NCI-H1417 (cell line): ENCODE data around the gene TLR1.
"Not testable (repeated sequence)": the region's sequence is repeated elsewhere in the genome, so short reads cannot be mapped to it uniquely, and the experiment has no call there.

Experiments
- DNase-seq, 3 experiments: peaks; one replicate each; lab custom pipeline; 2025; lab: John Stamatoyannopoulos, UW

Gene TLR1

DNA sequence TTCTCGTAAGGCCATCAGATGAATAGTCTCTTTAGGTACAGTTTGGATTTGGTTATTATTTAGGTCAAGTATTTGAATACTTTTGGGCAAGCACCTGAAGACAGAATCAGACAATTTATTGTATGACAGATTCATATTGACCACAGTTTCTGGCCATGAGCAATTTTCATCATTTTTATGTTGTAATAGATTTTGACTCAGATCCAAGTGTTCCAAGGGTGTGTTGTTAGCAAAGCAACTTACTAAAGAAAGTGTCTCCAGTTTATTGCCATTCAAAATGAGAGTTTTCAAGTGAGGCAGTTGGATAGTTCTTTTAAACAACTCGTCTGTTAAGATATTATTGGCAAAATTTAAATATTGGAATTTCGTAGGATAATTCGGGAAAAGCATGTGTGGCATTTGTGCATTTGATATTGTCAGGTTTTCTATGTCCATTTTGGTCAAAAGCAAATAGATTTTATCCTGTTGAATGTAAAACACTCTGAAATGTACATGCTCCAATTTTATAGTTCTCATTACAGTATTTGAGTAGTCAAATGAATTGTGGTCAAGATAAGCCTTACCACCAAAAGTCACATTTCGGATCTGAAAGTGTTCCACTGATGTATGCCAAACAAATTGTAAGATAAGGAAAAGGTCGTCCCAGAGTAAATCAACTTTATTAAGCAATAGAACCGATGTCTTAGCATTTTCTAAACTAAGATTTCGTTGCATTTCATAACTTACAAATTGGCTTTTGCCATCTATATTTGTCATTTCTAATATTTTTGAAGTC lies 30.2 kb downstream of the TLR1 start:
- DNase-seq: no peak

DNA sequence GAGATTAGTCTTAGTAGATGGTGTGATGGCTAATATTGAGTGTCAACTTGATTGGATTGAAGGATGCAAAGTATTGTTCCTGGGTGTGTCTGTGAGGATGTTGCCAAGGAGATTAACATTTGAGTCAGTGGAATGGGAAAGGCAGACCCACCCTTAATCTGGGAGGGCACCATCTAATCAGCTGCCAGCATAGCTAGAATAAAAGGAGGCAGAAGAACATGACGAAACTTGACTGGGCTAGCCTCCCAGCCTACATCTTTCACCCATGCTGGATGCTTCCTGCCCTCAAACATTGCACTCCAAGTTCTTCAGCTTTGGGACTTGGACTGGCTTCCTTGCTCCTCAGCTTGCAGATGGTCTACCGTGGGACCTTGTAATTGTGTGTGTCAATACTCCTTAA lies 34.3 kb downstream of the TLR1 start:
- DNase-seq: not testable (repeated sequence)

DNA sequence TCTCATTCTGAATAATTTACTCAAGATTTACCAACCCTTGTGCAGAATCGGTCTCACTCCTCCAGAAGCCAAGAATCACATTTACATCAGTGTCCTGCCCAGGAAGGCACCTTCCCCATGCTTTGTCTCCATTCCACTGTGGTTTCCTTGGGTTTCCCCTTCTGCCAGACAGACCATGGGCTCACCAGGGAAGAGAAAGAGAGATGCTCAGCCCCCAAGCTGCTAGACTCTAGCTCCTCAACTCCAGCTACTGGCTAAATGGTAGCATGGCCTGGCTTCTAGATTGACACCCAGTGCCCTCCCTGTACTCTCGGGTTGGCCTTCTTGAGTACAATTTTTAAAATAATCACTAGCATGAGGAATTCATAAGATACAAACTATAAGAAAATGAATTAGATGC lies 34.7 kb downstream of the TLR1 start:
- DNase-seq: no peak

DNA sequence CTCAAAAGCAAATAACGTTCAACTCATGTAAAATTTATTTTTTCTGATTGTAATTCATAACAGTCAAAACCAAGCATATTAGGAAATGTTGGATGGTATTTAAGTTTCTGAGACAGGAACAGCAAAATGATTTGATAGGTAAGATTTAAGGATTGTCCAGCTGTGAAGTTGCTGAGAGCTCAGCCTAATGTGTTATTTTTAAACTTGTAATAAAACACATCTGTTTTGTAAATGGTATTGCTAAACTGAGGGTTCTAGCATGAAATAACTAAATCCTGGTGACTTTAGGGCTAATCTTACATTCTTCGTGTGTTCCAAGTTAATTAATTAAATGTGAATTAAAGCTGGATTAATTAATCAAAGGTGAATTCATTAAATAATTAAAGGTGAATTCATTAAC lies 35.1 kb downstream of the TLR1 start:
- DNase-seq: no peak

DNA sequence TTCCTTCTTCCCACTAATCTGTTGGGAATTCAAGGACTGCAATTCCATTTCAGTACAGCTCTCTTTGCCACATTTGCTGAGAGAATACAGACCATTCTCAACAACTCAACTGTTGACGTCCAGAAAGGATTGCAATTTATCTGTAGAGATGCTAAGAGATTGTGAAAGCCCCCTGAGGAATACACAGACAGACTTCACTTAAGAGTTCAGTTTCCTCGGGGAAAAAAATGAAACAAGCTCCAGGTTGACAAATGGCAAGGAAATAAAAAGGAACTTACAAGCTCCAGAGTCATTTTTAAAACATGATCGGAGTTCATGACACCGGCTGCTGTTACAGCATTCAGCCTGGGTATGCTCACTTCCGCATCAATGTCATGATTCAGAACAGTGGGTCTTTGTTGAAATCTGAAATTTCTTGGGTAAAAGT lies 35.6 kb downstream of the TLR1 start:
- DNase-seq: no peak

DNA sequence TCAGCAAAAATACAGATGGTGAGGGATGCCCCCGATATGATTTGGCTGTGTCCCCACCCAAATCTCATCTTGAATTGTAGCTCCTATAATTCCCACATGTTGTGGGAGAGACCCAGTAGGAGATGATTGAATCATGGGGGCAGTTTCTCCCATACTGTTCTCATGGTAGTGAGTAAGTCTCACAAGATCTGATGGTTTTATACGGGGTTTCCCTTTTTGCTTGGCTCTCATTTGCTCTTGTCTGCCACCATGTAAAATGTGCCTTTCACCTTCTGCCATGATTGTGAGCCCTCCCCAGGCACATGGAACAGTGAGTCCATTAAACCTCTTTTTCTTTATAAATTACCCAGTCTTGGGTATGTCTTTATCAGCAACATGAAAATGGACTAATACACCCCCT lies 37.7 kb downstream of the TLR1 start:
- DNase-seq: not testable (repeated sequence)

DNA sequence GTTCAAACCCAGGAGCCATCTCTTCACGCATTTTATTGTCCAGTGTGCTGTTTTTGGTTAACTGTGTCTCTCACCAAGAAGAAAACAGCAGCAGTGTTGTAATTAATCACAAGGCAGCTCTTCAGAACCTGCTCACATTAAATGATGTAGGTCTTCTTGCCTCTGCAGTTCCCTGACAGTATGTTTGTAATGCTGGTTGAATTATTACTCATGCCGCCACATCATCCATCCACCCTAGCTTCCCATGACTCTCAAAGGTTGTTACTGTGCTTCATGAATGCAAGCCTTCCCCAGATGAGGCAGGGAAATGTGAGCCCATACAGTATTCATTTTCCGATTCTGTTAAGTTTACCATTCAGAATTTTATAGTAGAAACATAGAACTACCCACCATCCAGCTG lies 39.2 kb downstream of the TLR1 start:
- no peak for DNase-seq

DNA sequence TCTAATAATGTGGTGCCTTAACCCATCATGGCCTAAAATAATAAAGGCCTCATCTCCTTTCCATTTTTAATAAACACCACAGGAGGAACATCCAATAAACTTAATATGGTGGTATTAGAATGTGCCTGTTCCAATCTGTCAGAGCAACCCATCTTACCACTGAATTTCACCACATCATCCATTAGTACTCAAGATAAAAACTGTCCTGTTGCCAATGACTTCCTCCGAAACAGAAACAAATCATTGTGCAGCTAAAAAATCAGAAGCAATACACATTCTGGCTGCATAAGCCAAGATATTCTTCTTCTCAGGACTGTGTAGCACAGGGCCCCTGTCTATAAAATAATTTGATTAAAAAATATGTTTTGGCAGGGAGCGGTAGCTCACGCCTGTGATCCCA lies 40.3 kb downstream of the TLR1 start:
- no peak for DNase-seq

DNA sequence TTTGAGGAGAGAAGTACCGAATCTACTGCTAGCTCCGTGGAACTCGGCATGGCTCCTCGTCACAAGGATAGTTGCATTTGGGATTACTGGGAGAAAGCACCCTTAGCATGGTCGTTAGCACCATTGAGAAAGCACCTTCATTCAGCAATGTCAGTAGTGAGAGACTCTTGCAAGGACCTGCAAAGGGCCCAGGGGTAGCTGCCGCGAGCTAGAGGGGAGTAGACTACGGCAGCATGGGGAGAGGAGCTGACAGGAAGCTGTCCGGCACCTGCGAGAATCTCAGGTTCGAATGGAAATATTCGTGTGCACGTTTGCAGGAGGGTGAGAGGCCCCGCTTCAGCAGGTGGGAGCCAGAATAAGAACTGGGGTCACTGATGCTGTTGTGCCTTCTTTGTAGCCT lies 42.0 kb downstream of the TLR1 start:
- DNase-seq: no peak

DNA sequence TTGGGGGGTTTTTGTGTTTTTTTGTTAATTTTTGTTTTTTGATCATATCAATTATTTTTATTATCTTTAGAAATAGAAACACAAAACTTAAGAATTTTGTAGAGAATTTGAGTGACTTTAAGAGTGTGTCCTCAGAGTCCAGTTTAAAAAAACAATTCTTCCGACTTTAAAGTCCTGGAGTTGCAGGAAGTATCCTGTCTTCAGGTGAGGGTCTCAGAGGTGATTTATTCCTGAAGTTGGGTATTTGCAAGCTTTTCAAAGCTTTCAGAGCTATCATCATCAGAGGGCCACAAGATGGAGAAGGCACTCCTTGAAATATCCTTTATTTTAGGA lies 44.8 kb downstream of the TLR1 start:
- DNase-seq: no peak

DNA sequence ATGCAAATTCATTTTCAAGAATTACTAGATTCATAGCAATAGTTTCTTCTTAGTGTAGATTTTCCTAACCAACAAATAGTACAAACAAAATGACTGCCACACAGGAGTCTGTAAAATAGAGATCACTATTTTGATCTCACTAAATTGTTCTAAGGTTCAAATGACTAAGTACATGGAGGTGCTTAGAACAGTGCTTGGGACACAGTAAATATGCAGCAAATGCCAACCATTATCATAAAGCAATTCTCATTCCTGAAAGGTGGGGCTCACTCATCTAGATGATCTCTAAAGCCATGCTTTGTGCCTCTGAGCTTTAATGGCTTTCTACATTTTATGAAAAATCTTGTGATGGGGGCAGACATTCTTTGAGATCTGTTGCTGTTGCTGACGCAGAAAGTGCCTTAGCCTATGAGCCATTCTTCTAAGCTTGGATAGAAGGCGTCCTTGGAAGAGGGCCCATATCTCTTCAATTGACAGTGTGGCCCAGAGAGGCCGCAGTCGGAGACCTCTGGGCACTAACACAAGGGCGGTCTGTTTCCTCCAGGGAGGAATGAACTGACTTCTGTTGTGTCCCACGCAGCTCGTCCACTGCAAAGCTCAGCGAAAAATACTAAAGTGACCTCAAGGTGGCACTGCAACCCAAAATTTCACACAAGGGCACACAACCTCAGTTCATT lies 45.3 kb downstream of the TLR1 start:
- DNase-seq: peak; percentile 16 to 68 (median 52)

DNA sequence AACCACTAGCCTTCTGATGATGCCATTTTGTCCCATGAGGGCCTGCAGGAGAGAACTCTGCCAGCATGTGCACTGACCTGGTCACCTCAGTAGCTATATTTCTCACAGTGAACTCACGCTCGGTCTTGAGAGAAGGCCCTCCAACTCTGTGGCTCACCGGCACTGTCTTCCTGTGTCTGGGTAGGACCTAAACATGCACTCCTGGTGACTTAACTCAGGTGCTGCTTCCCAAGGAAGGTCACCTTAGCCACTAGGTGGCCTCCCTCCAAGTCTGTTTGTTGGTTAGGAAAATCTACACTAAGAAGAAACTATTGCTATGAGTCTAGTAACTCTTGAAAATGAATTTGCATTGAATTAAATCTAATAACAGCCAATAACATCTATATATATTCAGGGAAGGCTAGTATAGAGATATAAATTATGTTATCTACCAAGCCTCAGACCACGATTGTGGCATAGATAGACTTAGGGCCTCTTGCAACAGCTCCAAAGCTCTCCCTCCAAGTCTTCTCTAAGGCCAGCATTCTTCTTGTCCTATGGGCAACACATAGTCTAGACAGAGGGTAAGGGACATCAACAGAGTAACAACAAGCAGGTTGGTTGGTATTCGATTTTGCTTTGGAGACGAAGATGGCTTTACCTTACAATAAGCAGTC lies 46.5 kb downstream of the TLR1 start:
- DNase-seq: peak in 2 of 3 experiments; percentile 16 to 19

DNA sequence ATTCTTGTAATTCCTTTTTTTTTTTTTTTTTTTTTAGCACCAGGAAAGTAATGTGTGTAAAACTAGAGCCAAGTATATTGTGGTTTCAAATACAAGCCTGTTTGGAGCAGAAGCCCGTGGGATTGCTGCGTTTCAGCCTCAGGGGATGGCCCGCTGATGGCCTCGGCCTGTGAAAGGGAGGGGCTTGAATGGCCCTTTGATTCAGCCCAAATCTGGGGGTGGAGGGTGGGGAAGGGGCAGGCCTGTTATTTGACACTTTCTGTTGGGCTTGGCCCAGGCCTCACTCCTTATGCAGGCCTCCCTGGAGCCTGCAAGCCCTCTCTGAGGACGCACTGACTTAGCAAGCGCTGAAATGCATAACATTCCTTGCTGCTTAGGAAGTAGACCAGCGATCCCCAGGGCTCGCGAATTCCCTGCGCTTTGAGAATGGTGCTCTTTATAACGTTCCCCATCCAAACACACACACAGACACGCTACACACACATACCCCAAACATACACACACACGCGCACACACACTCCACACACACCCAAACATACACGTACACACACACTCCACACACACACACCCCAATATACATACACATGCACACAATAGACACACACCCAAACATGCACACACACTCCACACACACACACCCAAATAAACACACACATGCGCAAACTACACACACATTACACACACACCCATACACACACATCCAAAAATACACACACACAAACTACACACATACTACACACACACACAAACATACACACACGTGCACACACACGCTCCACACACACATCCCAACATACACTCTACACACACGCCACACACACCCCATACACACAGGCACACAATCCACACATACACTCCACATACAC lies 51.4 kb downstream of the TLR1 start:
- peak in 1 of 3 experiments; percentile 33 for DNase-seq

DNA sequence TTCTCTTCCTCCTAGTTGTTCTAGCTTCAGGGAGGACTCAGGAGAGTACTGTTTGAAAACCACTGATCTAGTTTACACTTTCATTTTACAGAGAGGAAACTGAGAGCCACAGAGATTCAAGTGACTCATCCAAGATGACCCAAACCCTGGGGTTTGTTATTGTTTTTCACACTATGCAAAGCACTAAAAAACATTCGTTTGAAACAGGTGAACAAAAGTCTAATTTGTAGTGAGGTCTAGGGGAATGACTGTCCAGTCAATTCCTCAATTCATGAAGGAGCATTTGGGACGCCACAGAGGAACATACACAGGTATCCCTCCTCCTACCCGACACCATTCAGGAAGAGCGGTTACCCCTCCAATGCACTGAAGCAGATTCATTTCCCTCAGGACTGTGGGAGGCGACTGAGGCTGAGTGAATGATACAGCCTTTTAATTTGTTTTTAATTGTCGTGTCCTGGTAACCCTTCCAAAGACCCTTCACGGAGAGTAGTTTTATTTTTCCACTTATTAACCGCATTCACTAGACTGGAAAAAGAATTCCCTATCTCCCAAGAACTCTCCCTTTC lies 52.1 kb downstream of the TLR1 start:
- no peak for DNase-seq

DNA sequence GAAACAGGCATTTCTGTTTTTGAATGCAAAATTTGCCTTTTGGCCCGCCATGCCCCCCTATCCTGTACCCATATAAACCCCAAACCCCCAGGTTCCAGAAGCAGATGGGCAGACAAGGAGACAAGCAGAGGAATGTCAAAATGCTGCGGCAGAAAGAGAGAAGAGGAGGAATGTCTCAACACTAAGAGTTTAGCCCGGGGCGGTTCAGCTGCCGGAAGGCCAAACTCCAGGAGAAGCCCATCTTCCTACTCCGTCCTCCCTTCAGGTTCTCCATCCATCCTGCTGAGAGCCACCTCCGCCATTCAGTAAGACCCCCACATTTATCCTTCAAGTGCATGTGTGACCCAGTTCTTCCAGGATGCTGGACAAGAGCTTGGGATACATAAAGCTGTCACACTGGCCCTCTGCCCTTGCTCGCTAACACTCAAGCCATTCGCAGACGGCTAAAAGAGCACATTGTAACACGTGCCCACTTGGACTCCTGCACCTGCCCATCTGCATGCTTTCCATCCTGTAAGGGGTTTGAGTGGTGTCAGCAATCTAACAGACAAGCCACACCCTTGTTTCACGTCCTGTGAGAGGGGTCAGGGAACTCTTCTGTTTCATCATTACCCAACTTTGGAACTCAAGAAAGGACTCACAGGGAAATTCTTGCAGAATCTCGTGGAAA lies 53.1 kb downstream of the TLR1 start:
- no peak for DNase-seq

DNA sequence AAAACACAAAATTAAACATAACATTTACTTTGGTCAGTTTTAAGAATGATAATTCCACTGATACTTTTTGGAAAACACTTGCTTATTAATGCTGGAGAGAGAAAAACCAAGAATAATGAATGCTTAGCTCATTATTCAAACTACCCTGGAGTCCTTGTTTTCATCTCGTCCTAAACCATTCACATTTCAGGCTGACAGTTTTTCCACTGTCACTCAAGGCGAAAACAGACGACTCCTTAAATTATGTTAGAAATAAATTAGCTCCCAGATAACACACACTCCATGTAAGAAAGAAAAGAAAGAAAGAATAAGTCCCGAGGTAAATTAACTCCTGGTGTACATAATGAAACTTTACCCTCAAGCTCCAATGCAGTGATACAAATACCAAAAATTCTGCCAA lies 55.3 kb downstream of the TLR1 start:
- DNase-seq: no peak

DNA sequence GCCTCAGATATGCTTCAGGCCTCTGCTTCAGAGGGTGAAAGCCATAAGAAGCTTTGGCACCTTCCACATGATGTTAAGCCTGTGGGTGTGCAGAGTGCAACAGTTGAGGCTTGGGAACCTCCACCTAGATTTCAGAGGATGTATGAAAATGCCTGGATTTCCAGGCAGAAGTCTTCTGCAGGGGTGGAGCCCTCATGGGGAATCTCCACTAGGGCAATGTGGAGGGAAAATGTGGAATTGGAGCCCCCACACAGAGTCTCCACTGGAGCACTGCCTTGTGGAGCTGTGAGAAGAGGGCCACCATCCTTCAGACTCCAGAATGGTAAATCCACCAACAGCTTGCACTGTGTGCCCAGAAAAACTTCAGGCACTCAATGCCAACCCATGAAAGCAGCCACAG lies 57.0 kb downstream of the TLR1 start:
- no peak for DNase-seq
